GM21529 (cell line): Measurements from ENCODE around the gene ARFGAP2.
"Not testable (repeated sequence)": the region's sequence is repeated elsewhere in the genome, so short reads cannot be mapped to it uniquely, and the experiment has no call there.

Experiments used
- ATAC-seq: cut with Tn5 transposase; IDR thresholded peaks from one replicate; pipeline ENCODE4 v1.9.1; 2021; ENCODE audit not compliant: unreplicated experiment

Gene ARFGAP2

DNA sequence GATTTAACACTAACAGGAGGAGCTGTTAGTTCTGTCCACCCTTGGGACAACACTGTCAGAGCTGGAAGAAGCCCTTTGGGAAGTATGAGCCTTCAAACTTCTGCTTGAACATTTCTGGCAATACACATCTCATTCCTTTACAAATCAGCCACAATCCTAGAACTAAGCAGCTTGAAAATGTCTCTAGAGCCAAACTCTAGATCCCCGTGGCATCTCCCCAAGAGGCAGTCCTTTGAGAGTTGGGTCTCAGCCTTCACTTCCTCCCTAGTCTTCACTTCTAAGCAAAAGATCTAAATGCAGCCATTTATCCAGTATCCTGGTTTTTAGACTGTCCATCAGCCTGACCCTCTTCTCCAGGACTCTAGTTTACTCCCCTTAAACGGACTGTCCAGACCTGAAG is 26.9 kb downstream of the ARFGAP2 start:
- ATAC-seq, result no peak

DNA sequence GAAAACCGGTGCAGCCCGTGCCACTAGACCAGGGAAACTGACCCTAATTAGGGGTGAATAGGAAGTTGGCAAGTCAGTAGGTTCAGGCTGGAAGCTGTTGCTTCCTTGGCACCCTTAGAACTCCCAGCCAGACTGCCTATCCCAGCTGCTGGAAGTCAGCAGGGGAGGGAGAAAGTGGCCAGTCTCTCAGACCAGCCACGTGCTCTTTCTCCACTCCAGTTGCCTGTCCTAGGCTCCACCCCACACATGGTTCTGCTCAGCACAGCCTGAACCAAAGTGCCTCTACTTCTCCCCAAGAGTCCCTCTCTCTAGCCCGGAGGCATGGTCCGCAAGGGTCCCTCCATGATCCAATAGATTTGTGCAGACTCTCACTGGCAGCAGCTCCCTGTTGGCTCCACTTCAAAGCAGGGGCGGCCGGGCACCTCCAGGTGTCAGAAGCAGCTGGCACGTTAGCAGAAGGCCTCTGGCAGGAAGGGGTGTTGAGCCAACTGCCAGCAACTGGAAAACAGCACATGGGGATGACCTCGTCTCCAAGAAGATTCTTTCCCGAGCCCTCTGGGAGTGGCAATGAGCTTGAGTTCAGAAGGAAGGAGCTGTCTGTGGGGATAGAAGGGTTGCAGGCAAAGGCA is 27.7 kb downstream of the ARFGAP2 start:
- ATAC-seq, result no peak

DNA sequence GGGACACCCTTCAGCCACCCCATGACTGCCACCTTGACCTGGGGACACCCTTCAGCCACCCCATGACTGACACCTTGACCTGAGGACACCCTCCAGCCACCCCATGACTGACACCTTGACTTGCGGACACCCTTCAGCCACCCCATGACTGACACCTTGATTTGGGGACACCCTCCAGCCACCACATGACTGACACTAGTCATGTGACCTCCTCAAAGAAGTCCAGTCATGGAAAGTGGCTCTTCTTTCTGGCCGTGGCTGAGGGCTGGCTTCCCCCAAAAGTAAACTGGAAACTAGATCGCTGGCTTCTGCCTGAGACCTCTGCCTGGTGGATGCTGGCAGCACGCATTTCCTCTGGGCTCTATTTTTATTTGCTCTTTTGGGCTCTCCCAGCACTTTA is 28.4 kb downstream of the ARFGAP2 start:
- ATAC-seq, result no peak

DNA sequence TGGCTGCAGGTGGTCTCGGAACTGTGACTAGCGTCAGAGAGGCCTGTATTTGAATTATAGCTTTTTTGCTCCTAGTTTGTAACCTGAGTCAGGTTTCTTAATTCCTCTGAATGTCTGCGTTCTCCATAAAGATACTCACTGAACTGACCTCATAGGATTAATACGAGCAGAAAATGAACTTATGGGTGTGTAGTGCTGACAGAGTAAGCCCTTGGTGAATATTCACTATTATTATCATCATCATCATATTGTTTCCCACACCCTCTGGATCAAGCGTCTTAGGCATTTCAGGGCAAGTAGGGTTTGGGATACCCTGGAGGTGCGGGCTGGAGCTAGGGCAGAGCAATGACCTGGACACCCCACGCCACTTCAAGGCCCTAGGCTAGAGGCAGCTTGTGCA is 29.0 kb downstream of the ARFGAP2 start:
- no peak for ATAC-seq

DNA sequence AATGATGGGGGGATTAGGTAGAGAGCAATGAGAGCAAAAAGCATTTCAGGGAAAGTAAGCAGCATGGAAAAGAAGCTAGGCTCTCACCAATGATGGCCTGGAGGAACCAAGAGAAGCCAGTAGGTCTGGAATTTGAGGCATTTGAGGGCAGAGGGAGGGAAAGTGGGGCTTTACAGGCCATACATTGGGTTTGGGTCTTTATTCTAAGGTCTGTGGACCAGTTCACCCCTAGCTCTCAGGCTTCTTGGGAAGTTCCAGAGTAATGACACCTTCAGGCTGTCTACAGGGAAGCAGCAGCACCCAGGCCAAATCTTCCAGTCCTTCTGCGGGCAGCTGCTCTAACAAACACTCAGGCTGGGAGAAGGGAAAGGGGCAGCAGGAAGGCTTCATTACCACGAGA is 29.4 kb downstream of the ARFGAP2 start:
- ATAC-seq, result no peak

DNA sequence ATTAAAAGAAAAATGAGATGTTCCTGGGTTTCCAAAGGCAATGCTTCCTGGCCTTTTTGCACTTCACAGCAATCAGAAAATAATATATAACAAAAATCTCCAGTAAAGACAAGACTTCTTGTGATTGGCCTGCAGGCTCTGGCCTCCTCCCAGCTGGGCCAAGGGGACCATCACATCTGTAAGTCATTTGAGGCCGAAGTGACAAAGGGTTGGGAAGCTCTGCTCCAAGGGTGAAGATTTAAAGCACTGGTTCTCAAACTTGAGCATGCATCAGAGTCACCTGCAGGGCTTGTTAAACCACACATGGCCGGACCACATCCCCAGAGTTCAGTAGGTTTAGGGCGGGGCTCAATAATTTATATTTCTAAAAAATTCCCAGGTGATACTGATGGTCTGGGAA is 32.1 kb downstream of the ARFGAP2 start:
- no peak for ATAC-seq

DNA sequence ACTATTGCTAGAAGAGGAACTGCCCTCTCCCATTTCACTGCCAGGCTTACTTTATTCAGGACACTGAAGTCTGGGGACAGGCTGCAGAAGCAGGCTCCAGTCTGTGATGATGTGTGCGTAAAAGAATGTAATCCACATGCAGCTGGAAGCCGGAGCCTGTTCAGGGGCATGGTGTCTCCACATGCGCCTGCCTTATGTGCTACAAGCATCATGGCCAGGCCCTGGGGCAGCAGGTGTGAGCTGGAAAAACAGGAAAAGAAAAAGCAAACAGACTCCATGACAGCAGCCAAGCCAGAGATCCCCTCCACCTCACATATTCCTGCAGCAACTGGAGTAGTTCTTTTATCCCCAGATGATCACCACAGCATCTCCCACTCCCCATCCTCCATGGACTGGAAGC is 33.4 kb downstream of the ARFGAP2 start:
- no peak for ATAC-seq

DNA sequence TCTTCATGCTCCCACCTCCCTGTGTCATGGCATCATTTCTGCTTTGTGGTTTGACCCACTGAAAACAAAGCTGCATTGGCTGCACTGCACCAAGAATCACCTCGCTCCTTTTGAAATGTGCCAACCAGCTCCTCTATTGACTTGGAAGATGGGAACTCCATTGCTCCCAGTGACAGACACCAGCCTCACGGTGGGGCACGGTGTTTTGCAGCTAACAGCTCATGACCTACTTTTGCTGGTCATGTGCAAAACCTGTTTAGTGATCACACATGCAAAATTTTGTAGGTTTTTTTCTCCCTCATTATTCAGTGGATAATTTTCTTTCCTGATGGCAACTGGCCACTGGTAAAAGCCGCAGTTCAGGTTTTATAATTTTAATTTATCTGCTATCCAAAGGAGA is 36.8 kb downstream of the ARFGAP2 start:
- ATAC-seq, result no peak

DNA sequence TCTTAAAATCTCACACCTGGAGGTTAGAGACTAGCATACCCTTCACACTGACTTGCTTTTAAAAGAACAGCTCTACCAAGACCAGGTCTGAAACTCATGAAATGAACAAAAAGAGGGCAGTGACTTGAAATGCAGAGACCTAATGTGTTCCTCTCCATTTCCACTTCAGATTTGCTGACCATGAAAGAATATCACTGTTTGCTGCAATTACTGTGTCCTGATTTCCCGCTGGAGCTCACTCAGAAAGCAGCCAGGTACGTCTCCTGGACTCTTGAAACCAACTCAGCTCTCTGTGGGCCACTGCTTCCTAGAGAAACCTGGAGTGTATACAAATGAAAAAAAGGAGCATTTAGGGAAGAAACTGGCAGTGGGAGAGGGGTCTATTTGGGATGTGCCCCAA is 39.2 kb downstream of the ARFGAP2 start:
- ATAC-seq, result no peak

DNA sequence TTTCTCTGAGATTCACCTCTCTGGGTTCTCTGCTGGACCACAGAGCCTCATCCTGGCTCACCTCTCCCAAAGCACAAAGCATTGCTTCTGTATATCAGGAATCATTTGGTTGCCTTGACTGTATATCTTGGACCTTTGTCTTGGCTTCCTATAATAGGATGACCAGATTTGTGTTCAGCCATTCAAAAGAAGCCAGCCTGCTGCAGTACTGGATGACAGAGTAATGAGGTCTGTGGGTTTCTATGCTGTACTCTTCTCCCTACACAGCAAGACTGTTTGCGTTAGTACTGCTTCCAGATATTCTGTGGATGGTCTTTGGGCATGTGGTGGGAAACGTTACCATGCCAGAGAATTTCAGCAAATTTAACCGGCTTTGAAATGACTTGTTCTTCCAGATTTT is 39.8 kb downstream of the ARFGAP2 start:
- ATAC-seq, result no peak

DNA sequence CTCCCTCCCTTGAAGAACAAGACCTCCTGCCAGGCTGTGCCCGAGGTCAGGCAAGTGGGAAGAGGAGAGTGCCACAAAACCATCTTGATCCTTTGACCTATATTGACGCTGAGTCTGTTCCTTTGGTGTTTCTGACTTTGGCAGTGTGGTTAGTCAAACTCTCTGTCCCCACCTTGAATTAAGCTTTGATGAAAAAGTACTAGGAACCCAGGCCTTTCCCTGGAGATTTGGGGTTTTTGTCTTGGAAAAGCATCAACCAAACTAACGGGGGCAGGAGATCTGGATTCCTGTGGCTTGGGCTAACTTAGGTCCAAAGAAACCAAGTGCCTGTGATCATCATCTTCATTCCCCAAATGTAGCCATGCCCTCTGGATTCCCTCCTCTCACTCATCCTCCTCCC is 40.4 kb downstream of the ARFGAP2 start:
- no peak for ATAC-seq

DNA sequence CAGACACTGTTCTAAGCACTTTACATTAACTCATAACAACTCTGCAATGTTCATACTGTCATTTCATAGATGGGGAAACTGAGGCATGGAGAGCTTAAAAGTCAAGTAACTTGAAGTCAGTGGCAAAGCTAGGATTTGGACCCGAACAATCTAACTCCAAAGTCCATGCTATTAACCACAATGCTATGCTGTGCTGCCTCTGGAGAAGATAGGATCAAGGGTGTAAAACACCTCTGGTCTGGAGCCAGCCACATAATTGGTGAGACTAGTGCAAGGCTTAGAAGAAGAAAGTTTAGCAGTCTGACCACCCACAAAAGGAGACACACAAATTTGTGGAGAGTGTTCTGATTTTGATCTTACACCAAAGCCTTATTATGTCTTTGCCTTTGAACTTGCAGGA is 43.7 kb downstream of the ARFGAP2 start:
- ATAC-seq, result no peak

DNA sequence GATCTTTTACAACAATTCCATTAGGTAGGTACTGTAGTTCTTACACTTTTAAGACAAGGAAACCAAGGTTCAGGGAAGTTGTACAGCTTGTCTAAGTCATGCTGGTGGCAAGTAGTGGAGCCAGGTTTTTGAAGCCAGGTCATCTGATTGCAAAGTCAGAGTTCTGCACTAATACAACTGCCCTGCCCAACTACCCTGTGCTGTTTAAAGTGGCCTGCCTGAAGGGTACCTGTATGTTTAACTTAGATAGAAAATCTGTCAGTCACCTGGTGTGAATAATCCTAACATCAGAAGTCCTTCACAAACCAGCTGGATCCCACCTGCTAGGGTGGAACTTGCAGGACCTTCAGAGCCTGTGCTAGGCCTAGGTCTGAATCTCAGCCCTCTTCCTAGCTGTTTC is 44.2 kb downstream of the ARFGAP2 start:
- no peak for ATAC-seq

DNA sequence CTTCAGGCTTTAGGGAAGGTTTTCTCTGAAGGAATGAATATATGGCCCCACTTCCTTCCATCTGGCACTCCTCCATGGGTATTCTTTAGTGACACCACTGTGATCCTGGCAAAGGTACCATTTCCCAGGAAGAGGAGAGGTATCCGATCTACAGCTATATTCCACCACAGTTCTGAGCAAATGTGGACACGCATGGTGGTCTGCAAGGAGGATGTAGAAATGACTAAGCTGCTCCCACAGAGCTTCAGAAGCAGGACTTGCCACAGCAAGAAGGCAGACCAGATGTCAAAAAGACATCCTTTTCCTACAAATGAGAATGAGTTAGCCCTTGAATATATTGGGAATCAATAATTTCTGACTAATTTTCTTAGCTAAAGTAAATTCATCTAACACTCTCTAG is 45.5 kb downstream of the ARFGAP2 start:
- ATAC-seq, result no peak

DNA sequence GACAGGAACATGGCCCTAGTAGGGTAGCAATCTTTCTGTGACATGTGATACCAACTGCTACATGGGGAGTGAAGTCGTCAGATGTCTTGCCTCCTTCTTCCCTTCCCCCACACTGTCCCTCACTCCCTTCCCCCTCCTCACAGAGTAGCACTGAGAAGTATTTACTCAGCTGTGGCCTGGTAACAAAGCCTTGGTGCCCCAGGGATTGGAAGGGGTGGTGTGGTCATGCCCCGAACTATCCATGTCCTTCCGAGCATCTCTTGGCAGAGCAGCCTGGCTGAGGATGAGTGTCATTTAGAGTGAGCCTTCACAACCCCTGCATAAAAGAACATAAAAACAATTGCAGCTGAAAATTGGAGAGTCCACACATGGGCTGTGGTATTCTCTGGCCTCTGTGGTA is 46.1 kb downstream of the ARFGAP2 start:
- no peak for ATAC-seq

DNA sequence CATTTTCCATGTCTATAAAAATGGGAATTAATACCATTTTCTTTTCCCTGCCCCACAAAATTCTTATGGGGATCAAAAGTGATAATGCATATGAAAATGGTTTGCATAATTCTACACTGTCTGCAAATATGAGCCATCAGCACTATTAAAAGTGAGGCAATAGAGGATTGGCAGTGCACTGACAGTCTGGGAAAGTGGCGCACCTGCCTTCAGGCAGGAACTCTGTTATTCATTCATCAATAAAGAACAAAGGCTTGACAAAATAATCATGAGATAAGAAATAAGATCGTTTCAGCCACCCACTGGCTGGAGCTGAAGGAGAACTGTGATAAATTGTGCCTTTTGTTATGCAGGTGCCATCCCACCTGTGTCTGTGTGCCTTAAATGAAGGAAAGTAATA is 49.5 kb downstream of the ARFGAP2 start:
- ATAC-seq, result no peak

DNA sequence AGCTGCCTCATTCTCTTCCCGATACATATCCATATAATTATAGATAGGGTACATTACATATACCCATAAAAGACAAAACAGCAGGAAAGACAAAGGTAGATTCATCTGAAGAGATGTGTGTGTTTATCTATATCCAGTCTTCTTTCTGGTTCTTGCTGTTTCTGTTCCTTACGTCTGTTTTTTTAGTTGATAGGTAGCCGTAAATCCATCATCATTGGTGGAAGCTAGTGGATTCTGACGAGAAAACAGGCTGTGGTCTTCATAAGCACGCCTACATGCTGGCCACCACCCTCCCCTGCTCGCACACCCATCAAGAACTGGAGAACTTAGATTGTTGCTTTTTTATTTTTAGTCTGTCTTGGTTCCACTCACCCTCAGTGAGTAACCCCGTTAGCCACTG is 51.6 kb downstream of the ARFGAP2 start:
- no peak for ATAC-seq

DNA sequence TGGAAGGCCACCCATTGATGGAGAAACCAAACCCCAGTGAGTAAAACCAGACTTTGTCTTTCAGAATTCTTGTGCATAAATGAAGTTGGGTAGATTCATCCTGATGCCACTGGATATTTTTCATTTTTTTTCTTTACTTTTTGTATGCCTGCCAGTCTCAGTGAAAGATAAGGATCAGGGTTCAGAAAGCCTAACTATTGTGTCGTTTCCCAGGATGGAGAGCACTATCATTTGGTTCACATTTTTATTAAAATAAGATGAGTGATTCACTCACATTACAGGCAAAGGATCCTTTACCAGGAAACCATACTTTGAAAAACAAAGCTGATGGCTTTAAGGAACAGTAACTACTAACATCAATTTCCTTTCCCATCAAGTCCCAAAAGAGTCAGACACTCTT is 52.0 kb downstream of the ARFGAP2 start:
- ATAC-seq, result no peak

DNA sequence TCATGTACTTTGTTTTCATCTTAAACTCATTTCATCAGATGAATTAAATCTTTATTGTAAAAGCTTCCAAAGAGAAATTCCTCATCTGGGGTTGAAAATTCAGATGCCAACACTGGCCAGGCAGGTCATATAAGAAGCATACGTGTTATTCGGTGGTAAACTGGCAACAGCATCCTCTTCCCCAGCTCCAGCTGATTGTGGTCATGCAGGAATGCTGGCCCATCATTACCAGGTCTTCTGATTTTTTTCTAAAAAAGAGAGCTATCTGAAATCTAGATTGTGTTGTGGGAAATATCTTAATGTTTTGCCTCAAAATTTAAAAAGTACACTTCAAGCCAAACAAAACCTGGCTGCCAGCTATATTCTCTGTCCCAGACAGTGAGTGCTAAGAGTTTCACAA is 53.6 kb downstream of the ARFGAP2 start:
- ATAC-seq, result no peak

DNA sequence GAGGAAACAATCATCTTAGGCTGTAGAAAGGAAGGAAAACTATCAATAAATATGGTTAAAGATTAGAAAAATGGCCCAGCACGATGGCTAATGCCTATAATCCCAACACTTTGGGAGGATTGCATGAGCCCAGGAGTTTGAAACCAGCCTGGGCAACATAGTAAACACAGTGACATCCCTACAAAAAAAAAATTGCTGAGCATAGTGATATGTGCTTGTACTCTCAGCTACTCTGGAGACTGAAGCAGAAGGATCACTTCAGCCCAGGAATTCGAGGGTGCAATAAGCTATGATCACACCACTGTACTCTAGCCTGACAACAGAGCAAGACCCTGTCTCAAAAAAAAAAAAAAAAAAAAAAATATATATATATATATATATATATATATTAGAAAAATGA is 54.9 kb downstream of the ARFGAP2 start:
- no peak for ATAC-seq

DNA sequence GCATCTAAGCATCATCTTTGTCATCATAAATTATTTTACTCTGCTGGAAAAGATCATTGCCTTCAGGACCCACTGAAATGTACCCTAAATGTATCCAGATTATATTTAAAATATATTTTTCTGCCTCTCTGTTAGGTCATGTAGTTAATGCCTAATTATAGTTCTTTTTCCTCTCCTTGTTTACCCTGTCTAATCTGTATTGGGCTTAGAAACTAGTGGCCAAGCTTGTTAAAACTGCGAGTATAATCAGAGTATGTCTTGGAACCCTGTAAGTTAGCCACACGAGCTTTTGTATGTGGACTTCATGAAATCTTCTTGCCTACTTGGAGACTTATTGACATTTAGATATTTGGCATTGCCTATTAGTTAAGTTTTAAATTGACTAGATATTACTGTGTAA is 55.6 kb downstream of the ARFGAP2 start:
- ATAC-seq, result no peak

DNA sequence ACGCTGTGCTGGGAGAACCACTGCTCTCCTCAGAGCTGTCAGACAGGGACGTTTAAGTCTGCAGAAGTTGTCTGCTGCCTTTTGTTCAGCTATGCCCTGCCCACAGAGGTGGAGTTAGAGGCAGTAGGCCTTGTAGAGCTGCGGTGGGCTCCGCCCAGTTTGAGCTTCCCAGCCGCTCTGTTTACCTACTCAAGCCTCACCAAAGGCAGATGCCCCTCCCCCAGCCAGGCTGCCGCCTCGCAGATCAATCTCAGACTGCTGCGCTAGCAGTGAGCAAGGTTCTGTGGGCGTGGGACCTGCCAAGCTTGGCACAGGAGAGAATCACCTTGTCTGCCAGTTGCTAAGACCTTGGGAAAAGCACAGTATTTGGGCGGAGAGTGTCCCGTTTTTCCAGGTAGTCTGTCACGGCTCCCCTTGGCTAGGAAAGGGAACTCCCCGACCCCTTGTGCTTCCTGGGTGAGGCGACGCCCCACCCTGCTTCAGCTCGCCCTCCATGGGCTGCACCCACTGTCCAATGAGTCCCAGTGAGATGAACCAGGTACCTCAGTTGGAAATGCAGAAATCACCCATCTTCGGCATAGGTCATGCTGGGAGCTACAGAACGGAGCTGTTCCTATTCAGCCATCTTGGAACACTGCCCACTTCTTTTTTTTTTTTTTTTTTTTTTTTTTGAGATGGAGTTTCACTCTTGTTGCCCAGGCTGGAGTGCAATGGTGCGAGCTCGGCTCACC is 57.6 kb downstream of the ARFGAP2 start:
- ATAC-seq, result not testable (repeated sequence)
